Superior temporal gyrus (tissue), 1 donor: ENCODE data around the gene CEACAM7.
"Not testable (repeated sequence)": the region's sequence is repeated elsewhere in the genome, so short reads cannot be mapped to it uniquely, and the experiment has no call there.

ENCODE experiments used
- DNase-seq: peaks from one replicate; pipeline ENCODE4 v3.0.0-alpha.2; 2016; ENCODE audit errors: extremely low spot score

CEACAM7 gene

GRCh38 chr19:41656756-41657155, 31.3 kb downstream of the CEACAM7 start:
- DNase-seq: not testable (repeated sequence)

- DNase-seq: no peak
Measured at GRCh38 chr19:41652250-41652649, 35.8 kb downstream of the CEACAM7 start.

- no peak for DNase-seq
Measured at GRCh38 chr19:41649827-41650226, 38.2 kb downstream of the CEACAM7 start.

- DNase-seq: no peak
Measured at GRCh38 chr19:41646589-41647204, 41.4 kb downstream of the CEACAM7 start.

- peak; percentile 85 for DNase-seq
Measured at GRCh38 chr19:41641879-41642485, 46.1 kb downstream of the CEACAM7 start.

GRCh38 chr19:41638641-41639081, 49.4 kb downstream of the CEACAM7 start:
- DNase-seq: no peak

GRCh38 chr19:41637484-41637883, 50.6 kb downstream of the CEACAM7 start:
- DNase-seq: no peak

- no peak for DNase-seq
Measured at GRCh38 chr19:41627966-41628675, 59.9 kb downstream of the CEACAM7 start.

GRCh38 chr19:41626877-41627276, 61.2 kb downstream of the CEACAM7 start, which contains the start of gene CEACAM4:
Gene CEACAM4 (minus strand): TSS chr19:41627074. CDS start chr19:41626963, 111 bp downstream.
- DNase-seq: no peak

GRCh38 chr19:41626278-41626677, 61.8 kb downstream of the CEACAM7 start:
- no peak for DNase-seq

GRCh38 chr19:41624937-41625336, 63.1 kb downstream of the CEACAM7 start:
- DNase-seq: no peak

GRCh38 chr19:41624515-41624914, 63.6 kb downstream of the CEACAM7 start:
- DNase-seq: no peak

GRCh38 chr19:41623360-41623759, 64.7 kb downstream of the CEACAM7 start:
- no peak for DNase-seq
